Gastrocnemius medialis (tissue), 4 donors: ENCODE measurements around the gene PSRC1. TPM values are rescaled to one million over a fixed set of nuclear protein-coding genes. Genes with fewer than 3 reads are reported as not detected.

Source experiments
- ATAC-seq, 2 donors: fragments of 150-250 bp; one replicate each; pipeline ENCODE4 v1.9.1; 2016
- DNase-seq, 2 donors: peaks; one replicate each; pipeline ENCODE4 v3.0.0-alpha.2; 2019
- H3K27ac ChIP-seq, 4 donors: fragments of 200-600 bp; sonication (generic); 1 replicate in 1 of 4; 2 replicates in 3 of 4; pipeline ENCODE4 v1.5.1; 2016 to 2018; ENCODE audit warnings: mild to moderate bottlenecking in 2 of 4, moderate library complexity in 1 of 4
- H3K27me3 ChIP-seq, 3 donors: fragments of 200-600 bp; sonication (generic) in 2 of 3; 1 replicate in 1 of 3; 2 replicates in 2 of 3; pipeline versions ENCODE4 v1.5.1 to v1.6.0; 2016 to 2019; ENCODE audit warnings: mild to moderate bottlenecking in 1 of 3, moderate library complexity in 1 of 3
- H3K36me3 ChIP-seq, 2 donors: fragments of 200-600 bp; sonication (generic) in 1 of 2; one replicate each; pipeline ENCODE4 v1.5.1; 2017 to 2018
- H3K4me1 ChIP-seq, 2 donors: fragments of 200-600 bp; sonication (generic) in 1 of 2; one replicate each; pipeline ENCODE4 v1.5.1; 2016 to 2017; ENCODE audit warnings: mild to moderate bottlenecking in 2 of 2
- H3K4me3 ChIP-seq, 4 donors: fragments of 200-600 bp; sonication (generic) in 3 of 4; 1 replicate in 1 of 4; 2 replicates in 3 of 4; pipeline ENCODE4 v1.5.1; 2016 to 2019; ENCODE audit warnings: mild to moderate bottlenecking in 2 of 4
- H3K9me3 ChIP-seq, 3 donors: fragments of 200-600 bp; sonication (generic) in 2 of 3; 1 replicate in 1 of 3; 2 replicates in 2 of 3; pipeline ENCODE4 v1.5.1; 2016 to 2019
- POLR2A ChIP-seq, 2 donors: fragments of 450-650 bp; IDR thresholded peaks; one replicate each; pipeline ENCODE4 v1.6.1; 2017; ENCODE audit warnings: antibody characterized with exemption in 2 of 2, mild to moderate bottlenecking in 2 of 2, moderate library complexity in 2 of 2
- in situ Hi-C, 4 donors: fragments of 200-750 bp; cut with MboI; loops; one replicate each; pipeline versions ENCODE4 v1.15.0 to v1.8.0; 2017; ENCODE audit warnings: low sequenced_read_pairs in 4 of 4
- intact Hi-C: fragments of 100-400 bp; cut with DNase I; formaldehyde crosslinking; loops from one replicate; pipeline ENCODE4 v1.15.1; 2023; ENCODE audit warnings: low total_unique reads
- total RNA-seq, 4 donors: library from RNA; depleted of rRNA; stranded (reverse); fragments of >200 nt; gene quantifications; one replicate each; pipeline versions ENCODE4 v1.1.0 to v1.2.3, GENCODE V29; 2016
- TF ChIP-seq, protein P1 (sequence below), 5 experiments: fragments of 450-650 bp in 3 of 5; fragments of 200-600 bp in 2 of 5; sonication (generic) in 2 of 5; IDR thresholded peaks in 4 of 5; conservative IDR thresholded peaks in 1 of 5; 1 replicate in 4 of 5; 2 replicates in 1 of 5; pipeline ENCODE4 v1.5.1; 2016 to 2019; ENCODE audit warnings: antibody characterized with exemption in 5 of 5, mild to moderate bottlenecking in 3 of 5, moderate library complexity in 3 of 5

PSRC1 gene
- total RNA-seq, 4 donors from 2014 or later: 0.19 to 2.3 (median 0.84) TPM; not detected in 1

DNA sequence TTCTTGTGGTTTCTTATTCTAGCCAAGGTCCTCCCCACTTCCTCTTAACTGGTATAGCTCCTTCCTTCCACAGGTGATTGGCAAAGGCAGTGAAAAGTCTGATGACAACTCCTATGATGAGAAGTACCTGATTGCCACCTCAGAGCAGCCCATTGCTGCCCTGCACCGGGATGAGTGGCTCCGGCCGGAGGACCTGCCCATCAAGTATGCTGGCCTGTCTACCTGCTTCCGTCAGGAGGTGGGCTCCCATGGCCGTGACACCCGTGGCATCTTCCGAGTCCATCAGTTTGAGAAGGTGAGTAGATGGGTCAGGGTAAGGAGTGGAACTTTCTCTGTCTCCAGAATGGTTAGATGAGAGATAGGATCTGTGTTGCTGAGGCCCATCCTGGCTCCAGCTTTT is 47.8 kb downstream of the PSRC1 start:
- peaks cover 0 to 87% of the 10 kb centered on the region in 2 donors for H3K36me3 ChIP-seq
- H3K4me3 ChIP-seq: no peak overlapping the region
- H3K27ac ChIP-seq: no peak overlapping the region
- intact Hi-C loops (no loop called here), in situ Hi-C loops (no loop called here)
- H3K9me3 ChIP-seq: no peaks in the 10 kb centered on the region
- TF ChIP-seq, protein P1, sequence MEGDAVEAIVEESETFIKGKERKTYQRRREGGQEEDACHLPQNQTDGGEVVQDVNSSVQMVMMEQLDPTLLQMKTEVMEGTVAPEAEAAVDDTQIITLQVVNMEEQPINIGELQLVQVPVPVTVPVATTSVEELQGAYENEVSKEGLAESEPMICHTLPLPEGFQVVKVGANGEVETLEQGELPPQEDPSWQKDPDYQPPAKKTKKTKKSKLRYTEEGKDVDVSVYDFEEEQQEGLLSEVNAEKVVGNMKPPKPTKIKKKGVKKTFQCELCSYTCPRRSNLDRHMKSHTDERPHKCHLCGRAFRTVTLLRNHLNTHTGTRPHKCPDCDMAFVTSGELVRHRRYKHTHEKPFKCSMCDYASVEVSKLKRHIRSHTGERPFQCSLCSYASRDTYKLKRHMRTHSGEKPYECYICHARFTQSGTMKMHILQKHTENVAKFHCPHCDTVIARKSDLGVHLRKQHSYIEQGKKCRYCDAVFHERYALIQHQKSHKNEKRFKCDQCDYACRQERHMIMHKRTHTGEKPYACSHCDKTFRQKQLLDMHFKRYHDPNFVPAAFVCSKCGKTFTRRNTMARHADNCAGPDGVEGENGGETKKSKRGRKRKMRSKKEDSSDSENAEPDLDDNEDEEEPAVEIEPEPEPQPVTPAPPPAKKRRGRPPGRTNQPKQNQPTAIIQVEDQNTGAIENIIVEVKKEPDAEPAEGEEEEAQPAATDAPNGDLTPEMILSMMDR (IDR thresholded peaks at IDR 0.05 in 4 of 5, conservative IDR thresholded peaks at IDR 0.05 in 1 of 5): no peak
- no peak for TF ChIP-seq POLR2A (IDR thresholded peaks at IDR 0.05)
- ATAC-seq: no peak
- H3K4me1 ChIP-seq: peaks cover 0 to under 1% of the 10 kb centered on the region in 2 donors
- no peaks in the 10 kb centered on the region for H3K27me3 ChIP-seq
- no peak for DNase-seq

DNA sequence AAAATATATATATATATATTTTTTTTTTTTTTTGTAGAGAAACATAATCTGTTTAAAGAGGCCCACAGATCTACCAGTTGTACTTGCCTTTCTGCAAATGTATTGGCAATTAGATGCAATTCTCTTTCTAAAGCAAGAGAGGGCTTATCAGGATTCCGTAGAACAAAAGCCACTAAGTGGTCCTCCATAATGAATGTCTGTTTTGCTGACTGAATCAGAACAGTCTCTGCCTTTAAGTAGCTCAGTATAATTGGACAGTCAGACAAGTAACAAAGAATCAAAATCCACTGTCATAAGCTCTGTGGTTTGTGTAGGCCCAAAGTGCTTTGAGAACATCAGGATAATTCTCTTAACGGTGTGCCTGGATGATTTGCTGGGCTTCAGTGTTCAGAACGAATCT is 51.9 kb downstream of the PSRC1 start:
- in situ Hi-C loops (no loop called here), intact Hi-C loops (no loop called here)
- H3K4me1 ChIP-seq: no peaks in the 10 kb centered on the region
- H3K27ac ChIP-seq: no peak overlapping the region
- H3K27me3 ChIP-seq: no peaks in the 10 kb centered on the region
- no peak overlapping the region for H3K4me3 ChIP-seq
- no peaks in the 10 kb centered on the region for H3K9me3 ChIP-seq
- TF ChIP-seq POLR2A (IDR thresholded peaks at IDR 0.05): no peak
- TF ChIP-seq, protein P1 (IDR thresholded peaks at IDR 0.05 in 4 of 5, conservative IDR thresholded peaks at IDR 0.05 in 1 of 5): no peak
- ATAC-seq (no peak), DNase-seq (no peak)
- H3K36me3 ChIP-seq: peaks cover 0 to 81% of the 10 kb centered on the region in 2 donors

Other genes with a start within 250 kb of the PSRC1 start
- gene WDR47, start 241.0 kb downstream of the PSRC1 start, total RNA-seq: 10 to 100 TPM; 13.9 to 18.8 (median 17.5) TPM
- gene TAF13, start 207.1 kb downstream of the PSRC1 start, total RNA-seq: 10 to 100 TPM; 28.8 to 83.3 (median 65.5) TPM
- gene TMEM167B, start 192.4 kb downstream of the PSRC1 start, total RNA-seq: 10 to 100 TPM; 17.5 to 26.3 (median 21.8) TPM
- gene ELAPOR1, start 169.0 kb downstream of the PSRC1 start, total RNA-seq: under 1 TPM in 1 of 4 donors, not detected in 3; 0.17 TPM
- gene SARS1, start 69.2 kb downstream of the PSRC1 start, total RNA-seq: 100 to 1,000 TPM in 1 of 4 donors, 10 to 100 TPM in 3; 97.6 to 116 (median 98.7) TPM
- gene CELSR2, start 33.6 kb downstream of the PSRC1 start, total RNA-seq: 10 to 100 TPM in 1 of 4 donors, 1 to 10 TPM in 3; 5.8 to 12.5 (median 7.9) TPM
- gene MYBPHL, start 23.9 kb upstream of the PSRC1 start, total RNA-seq: 1 to 10 TPM in 1 of 4 donors, not detected in 3; 3.1 TPM
- 100 to 1,000 TPM in 3 of 4 donors, 10 to 100 TPM in 1; 93.7 to 226 (median 190) TPM for gene SORT1, start 114.8 kb upstream of the PSRC1 start, total RNA-seq
- 10 to 100 TPM; 63.5 to 82.5 (median 78.2) TPM for gene PSMA5, start 143.3 kb upstream of the PSRC1 start, total RNA-seq
- gene SYPL2, start 183.4 kb upstream of the PSRC1 start, total RNA-seq: 100 to 1,000 TPM in 1 of 4 donors, 10 to 100 TPM in 3; 15.7 to 127 (median 83.7) TPM
- gene ATXN7L2, start 200.8 kb upstream of the PSRC1 start, total RNA-seq: 10 to 100 TPM in 1 of 4 donors, 1 to 10 TPM in 3; 2.1 to 12.1 (median 6.5) TPM
- gene CYB561D1, start 210.9 kb upstream of the PSRC1 start, total RNA-seq: 1 to 10 TPM; 3.1 to 8.0 (median 3.9) TPM
- 10 to 100 TPM in 3 of 4 donors, 1 to 10 TPM in 1; 8.6 to 20.9 (median 15.1) TPM for gene AMIGO1, start 226.6 kb upstream of the PSRC1 start, total RNA-seq